Heart left ventricle (tissue), 13 donors: Measurements from ENCODE around the gene CCL19.

ENCODE experiments used
- POLR2A ChIP-seq, 2 donors: fragments of 450-650 bp; IDR thresholded peaks; one replicate each; pipeline ENCODE4 v1.6.1; 2017; ENCODE audit warnings: antibody characterized with exemption in 2 of 2, mild to moderate bottlenecking in 2 of 2, moderate library complexity in 2 of 2
- TF ChIP-seq, protein P1 (sequence below), 12 donors: fragments of 200-600 bp; sonication (generic) in 4 of 12; IDR thresholded peaks; one replicate each; pipeline versions ENCODE4 v1.5.0 to v1.8.0; 2018 to 2022; ENCODE audit warnings: antibody characterized with exemption in 12 of 12, mild to moderate bottlenecking in 5 of 12
- donor health status: ischemic (EF 13 %, LVEDD 7.1; RV severe dilation, severe dysfunction).
- donor health status: DM: no; HTN: yes; CAD: no.
- donor health status: DM: no; HTN: no; CAD: no.
- donor health status: ischemic (EF 25% LVEDD 6.9; RV normal size, moderate dysfunction).
- donor health status: ischemic (EF 25% LVEDD 5.7; RV mildly dilated, moderate dysfunction).
- donor health status: ischemic (EF 35%, LVEDD 5.7; RV mildly dilated, moderate dysfunction).
- donor health status: nonischemic (EF 11% LVEDD 7.7; RV severe dilation, severe dysfunction).
- donor health status: DM: yes; HTN: yes; CAD: no.
- donor health status: PGD.
- donor health status: ischemic (EF 29% LVEDD 5.4; RV normal size, mild dysfunction).
- donor health status: nonischemic (EF 23%, LVEDD 6.1; RV moderate dilation, normal function).

GRCh38 chr9:34717996-34718614 lies 27.0 kb upstream of the CCL19 start:
- TF ChIP-seq, protein P1, sequence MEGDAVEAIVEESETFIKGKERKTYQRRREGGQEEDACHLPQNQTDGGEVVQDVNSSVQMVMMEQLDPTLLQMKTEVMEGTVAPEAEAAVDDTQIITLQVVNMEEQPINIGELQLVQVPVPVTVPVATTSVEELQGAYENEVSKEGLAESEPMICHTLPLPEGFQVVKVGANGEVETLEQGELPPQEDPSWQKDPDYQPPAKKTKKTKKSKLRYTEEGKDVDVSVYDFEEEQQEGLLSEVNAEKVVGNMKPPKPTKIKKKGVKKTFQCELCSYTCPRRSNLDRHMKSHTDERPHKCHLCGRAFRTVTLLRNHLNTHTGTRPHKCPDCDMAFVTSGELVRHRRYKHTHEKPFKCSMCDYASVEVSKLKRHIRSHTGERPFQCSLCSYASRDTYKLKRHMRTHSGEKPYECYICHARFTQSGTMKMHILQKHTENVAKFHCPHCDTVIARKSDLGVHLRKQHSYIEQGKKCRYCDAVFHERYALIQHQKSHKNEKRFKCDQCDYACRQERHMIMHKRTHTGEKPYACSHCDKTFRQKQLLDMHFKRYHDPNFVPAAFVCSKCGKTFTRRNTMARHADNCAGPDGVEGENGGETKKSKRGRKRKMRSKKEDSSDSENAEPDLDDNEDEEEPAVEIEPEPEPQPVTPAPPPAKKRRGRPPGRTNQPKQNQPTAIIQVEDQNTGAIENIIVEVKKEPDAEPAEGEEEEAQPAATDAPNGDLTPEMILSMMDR (IDR thresholded peaks at IDR 0.05), result no peak
- TF ChIP-seq POLR2A (IDR thresholded peaks at IDR 0.05), result no peak
